NCI-H345 treated with DMSO at 0.1 percent for 48 hours (cell line): ENCODE results near the gene TRAPPC11.
"Not testable (repeated sequence)": the region's sequence is repeated elsewhere in the genome, so short reads cannot be mapped to it uniquely, and the experiment has no call there.

Experiments used
- DNase-seq: peaks from one replicate; lab custom pipeline; 2025; ENCODE audit not compliant: unreplicated experiment; lab: John Stamatoyannopoulos, UW

Gene TRAPPC11

GRCh38 chr4:183659029-183659871 is at the start of gene TRAPPC11, which contains the start of gene RWDD4:
Gene TRAPPC11, plus strand, starts transcription at chr4:183659293. Its CDS starts 4,575 bp downstream, at chr4:183663868.
Gene RWDD4, minus strand, starts transcription at chr4:183659185. Its CDS starts 233 bp downstream, at chr4:183658952.
- peak; percentile 73 for DNase-seq

GRCh38 chr4:183610033-183610432 is 49.1 kb upstream of the TRAPPC11 start:
- no peak for DNase-seq

GRCh38 chr4:183610613-183611012 is 48.5 kb upstream of the TRAPPC11 start:
- no peak for DNase-seq

GRCh38 chr4:183611210-183611830 is 47.8 kb upstream of the TRAPPC11 start:
- DNase-seq, result no peak

- no peak for DNase-seq
These were observed 46.5 kb upstream of the TRAPPC11 start for GRCh38 chr4:183612329-183613250.

- no peak for DNase-seq
These were observed 42.0 kb upstream of the TRAPPC11 start for GRCh38 chr4:183617075-183617474.

GRCh38 chr4:183618681-183619080 is 40.4 kb upstream of the TRAPPC11 start:
- DNase-seq, result no peak

GRCh38 chr4:183620421-183620820 is 38.7 kb upstream of the TRAPPC11 start:
- no peak for DNase-seq

GRCh38 chr4:183621875-183622274 is 37.2 kb upstream of the TRAPPC11 start:
- no peak for DNase-seq

- no peak for DNase-seq
These were observed 34.5 kb upstream of the TRAPPC11 start for GRCh38 chr4:183624548-183624947.

- no peak for DNase-seq
These were observed 32.9 kb upstream of the TRAPPC11 start for GRCh38 chr4:183626168-183626567.

GRCh38 chr4:183627286-183627685 is 31.8 kb upstream of the TRAPPC11 start:
- DNase-seq, result not testable (repeated sequence)

- no peak for DNase-seq
These were observed 31.0 kb upstream of the TRAPPC11 start for GRCh38 chr4:183627979-183628588.

- DNase-seq, result no peak
These were observed 27.4 kb upstream of the TRAPPC11 start for GRCh38 chr4:183631577-183632198.

- DNase-seq, result no peak
These were observed 26.4 kb upstream of the TRAPPC11 start for GRCh38 chr4:183632689-183633088.

GRCh38 chr4:183633476-183634400 is 25.4 kb upstream of the TRAPPC11 start:
- DNase-seq, result no peak

GRCh38 chr4:183635321-183635720 is 23.8 kb upstream of the TRAPPC11 start:
- no peak for DNase-seq

- no peak for DNase-seq
These were observed 23.4 kb upstream of the TRAPPC11 start for GRCh38 chr4:183635741-183636140.

- DNase-seq, result no peak
These were observed 22.6 kb upstream of the TRAPPC11 start for GRCh38 chr4:183636503-183636902.
